ENCODE measurements around the gene TRMT2A.

Gene TRMT2A

GRCh38 chr22:20115691-20116375 lies 1.2 kb downstream of the TRMT2A start, which contains the start of gene RANBP1:
RANBP1 (plus strand) TSS chr22:20116104; CDS start chr22:20116185, 81 bp downstream.
- no peak for DNase-seq

- DNase-seq: no peak
These were observed 2.2 kb downstream of the TRMT2A start for GRCh38 chr22:20114506-20115475.

GRCh38 chr22:20113551-20114310 lies 3.3 kb downstream of the TRMT2A start:
- DNase-seq: no peak

DNA sequence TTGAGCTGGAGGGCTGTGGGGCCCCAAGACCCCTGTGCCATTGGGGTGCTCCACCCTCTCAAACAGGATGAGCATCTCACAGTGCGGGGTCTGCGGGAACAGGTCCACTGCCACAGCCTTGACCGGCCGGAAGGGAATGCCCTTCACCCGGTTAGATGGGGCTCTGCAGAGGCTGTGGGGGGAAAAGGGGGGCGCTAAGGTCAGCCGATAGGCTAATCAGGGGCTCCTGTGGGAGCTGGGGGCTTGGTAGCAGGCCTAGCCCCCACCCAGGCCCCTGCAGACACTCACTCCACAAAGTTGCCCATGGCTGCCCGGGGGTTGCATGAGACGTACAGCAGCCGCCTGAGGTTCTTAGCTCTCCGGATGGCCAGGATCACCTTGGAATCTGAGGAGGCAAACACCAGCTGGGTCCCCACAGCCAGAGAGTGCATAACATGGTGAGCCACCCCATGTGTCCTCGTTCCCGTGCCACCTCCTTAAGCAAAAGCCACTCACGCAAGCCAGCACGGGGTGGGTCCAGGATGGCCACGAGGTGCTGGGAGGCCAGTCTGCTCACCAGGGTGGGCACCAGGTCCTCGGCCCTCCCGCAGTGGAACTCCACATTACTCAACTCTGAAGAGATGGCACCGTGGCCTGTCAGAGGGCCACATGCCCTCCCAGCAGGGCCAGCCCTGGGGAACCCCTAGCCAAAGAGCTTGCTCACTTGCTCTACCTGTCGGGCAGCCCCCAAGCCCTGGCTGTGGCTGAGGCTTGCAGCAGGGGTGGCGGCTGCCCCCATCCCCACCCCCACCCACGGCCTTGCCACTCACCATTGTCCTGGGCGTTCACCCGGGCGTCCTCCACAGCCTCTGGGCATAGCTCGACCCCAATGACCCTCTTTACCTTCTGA lies 4.2 kb downstream of the TRMT2A start:
- DNase-seq: no peak

- no peak for DNase-seq
These were observed 5.1 kb downstream of the TRMT2A start for GRCh38 chr22:20111689-20112622.

DNA sequence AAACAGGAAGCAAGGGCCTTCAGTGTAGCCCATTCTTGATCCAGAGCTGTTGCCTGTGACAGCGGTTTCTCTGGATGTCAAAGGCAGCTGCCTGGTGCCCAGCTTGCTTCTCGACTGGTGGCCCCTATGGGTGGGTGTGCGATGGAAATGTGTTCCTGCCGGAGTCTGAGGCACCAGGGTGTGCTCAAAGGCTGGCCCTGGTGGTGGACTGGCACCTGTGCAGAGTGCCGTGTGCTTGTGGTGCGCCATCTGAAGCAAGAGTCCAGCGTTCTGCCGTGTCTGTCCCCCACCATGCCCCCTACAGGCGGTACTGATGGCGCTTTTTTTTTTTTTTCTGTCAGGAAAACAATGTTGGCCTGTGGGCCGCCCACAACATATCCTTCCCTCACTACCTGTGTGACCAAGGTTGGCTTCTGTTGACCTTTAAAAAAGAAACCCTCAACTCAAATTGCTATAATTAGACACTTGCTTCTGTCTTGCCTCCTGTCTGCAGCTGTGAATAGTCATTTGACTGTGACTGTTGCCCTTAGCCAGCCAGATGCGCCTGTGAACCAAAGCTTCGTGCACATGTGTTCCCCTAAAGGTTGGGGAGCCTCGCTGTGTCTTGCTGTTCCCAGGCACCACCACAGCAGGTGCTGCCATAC lies 5.9 kb downstream of the TRMT2A start:
- DNase-seq: no peak

DNA sequence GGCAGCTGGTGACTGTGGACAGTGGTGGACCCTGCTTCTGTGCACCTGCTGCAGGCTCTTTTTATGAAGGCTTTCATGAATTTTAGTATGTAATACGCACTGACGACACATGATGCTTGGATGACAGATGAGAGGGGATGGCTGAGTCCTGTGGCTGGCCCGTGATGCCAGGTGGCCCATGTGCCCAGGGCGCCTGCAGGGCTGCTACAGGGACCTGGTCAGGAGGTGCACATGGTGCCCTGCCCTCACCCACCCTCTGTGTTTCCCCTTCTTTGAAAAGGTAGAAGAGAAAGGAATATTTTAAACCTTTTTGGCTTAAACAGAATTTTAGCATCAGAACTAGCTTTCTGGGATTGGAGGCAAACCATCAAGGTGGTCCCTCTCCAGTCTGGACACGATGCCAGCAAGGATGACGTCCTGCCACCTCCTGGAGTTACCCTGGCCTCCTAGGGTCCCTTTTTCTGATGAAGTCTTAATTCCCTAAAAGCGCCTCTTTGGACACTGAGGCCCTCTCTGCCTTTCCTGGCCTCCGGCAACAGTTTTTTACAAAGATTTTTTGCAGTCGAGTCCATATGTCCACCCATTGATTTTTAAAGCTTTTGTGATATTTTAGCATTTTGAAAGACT lies 6.6 kb downstream of the TRMT2A start:
- DNase-seq: no peak

- no peak for DNase-seq
These were observed 7.3 kb downstream of the TRMT2A start for GRCh38 chr22:20109411-20110358.

DNA sequence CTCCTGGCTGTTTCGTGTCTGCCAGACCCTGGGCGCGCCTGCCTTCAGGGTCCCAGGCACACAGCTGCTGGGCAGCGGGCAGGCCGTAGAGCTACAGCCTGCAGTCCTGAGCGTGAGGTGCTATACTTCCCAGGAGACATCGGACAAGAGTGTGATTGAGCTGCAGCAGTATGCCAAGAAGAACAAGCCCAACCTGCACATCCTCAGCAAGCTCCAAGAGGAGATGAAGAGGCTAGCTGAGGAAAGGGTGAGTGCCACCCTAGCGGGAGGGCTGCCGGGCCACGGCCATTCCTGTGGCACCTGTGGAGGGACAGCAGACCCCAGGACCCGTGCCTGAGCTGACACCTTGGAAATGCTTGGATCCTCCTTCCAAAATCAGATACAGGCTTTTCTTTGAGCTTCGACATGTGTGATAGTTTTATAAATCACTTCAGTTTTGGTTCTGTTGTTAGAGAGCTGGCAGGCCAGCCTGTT lies 8.2 kb downstream of the TRMT2A start:
- no peak for DNase-seq

DNA sequence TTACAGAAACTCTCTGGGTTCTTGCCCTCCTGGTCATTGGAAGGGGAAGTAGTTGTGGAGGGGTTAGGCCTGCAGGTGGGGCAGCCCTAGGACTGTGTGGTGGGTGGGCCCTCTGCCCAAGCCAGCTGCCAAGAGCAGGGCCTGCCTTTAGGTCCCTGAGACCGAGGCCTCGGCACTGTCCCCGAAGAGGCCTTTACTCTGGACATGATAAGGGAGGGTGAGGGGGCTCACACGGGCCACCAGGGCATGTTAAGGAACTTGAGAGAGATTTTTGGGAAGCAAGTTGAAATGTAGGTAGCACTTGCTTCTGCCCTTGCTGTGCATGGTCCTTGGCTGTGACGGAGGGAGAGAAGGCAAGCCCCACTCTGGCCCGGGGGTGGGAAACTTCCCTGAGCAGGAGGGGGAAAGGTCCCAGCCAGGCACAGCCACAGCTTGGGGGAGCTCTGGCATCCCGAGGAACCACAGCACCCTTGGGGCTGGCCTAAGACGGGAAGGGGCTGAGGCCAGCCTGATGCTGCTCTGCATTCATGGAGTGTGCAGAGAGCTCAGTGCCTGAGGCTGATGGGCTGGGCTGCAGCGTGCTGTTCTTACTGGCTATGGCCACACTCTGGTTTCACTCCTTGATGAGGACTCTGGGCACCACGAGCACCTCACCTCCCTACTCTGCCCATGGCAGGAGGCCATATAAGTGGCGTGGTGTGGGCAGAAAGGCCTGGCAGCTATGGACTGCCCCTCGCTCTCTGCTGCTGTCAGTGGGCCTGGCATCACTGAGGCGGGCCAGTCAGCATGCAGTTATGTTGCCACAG lies 8.9 kb downstream of the TRMT2A start:
- no peak for DNase-seq

DNA sequence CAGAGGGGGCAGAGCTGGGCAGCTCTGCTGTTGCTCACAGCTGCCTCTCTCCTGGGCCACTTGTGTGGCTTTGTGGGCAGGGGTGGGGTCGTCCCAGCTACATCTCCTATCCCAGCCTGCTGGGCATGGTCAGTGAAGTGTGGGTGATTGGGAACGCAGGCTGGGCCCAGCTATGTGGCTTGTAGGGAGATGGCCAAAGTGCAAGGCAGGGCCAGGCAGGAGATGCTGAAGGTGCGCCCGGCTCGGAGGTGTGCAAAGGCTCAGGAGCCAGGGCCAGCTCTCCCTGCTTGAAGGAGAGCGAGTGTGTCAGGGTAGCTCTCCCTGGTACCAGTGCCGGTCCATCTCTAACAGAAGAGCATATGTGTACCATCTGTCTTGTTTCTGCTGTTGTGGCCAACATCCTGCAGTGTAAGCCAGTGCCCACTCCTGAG lies 9.5 kb downstream of the TRMT2A start:
- DNase-seq: no peak

DNA sequence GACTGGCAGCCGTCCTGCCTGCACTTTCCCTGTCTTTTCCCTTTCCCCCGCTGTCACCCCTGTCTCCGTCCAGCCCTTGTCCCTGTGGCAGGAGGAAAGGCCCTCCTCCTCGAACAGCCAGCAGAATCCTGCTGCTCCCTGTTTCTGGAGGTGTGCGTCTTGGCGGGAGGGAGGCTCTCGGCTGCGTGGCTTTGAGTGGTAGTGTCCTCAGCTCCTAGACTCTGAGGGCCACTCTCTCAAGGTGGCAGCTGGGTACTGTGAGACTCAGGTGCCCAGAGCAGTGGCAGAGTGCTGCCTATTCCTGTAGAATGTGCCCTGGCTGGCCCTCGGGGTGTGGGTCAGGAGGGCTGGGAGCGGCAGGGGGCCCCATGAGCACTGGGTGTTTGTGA lies 10.2 kb downstream of the TRMT2A start:
- DNase-seq: no peak

GRCh38 chr22:20106205-20106848 lies 10.7 kb downstream of the TRMT2A start:
- no peak for DNase-seq

DNA sequence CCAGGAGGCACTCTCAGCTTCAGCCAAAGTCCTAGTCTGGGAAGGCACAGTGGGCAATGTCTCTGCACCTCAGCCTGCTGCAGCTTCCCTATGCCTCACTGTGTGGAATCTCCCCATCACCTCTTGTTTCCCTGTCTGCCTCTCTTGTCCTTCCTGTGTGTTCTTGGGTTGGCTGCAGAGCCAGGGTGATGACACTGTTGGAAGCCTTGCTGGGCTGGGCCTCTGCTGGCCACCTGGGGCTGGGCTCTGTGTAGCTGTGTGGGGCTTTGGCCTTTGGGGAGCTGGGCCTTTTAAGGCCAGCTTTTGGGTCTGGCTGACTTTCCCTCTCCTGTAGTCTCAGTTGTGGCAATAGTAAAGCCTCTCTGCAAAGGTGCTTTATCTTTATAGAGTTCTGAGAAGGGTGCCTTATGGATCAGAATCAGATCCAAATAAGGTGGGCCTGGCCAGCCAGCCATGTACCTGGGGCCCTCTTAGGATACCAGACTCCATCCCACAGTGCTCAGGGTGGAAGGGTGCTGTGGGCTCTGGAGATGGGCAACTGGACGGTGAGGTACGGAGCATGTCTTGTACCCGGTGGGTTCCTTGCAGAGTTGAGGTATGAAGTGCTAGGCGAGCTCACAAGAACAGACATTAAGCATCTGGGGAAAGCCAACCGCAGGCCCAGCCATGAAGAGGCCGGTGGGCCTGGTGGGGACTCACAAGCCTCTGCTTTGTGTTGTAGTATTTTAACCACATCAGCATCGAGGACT lies 11.4 kb downstream of the TRMT2A start:
- no peak for DNase-seq

DNA sequence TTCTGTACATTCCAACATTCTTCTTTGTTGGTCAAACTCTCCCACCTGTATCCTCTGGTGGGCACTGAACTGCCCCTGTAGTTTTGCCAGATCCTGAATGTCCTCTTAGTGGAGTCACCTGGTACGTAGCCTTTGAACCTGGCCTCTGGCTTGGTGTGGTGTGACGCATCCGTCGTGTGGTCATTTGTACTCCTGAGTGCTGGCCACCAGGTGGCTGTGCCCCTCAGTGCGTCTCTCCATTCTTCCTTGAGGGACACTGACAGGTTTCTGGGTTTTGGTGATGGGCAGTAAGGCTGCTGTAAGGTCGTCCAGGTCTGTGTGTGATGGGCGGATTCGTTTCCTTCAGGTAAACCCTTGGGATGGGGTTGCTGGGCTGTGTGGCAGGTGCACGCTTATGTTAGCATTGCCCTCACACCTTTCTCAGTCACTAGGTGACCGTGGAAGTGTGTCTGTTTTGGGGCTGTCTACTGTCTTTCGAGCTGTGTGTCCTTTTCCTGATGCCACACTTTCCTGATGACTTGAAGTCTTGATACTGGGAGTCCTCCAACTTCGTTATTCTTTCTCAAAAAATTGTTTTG lies 14.7 kb downstream of the TRMT2A start:
- DNase-seq: no peak

GRCh38 chr22:20101638-20102037 lies 15.4 kb downstream of the TRMT2A start:
- DNase-seq: no peak
